ENCODE data around the gene NUDT16L1.
"Not testable (repeated sequence)": the region's sequence is repeated elsewhere in the genome, so short reads cannot be mapped to it uniquely, and the experiment has no call there.

NUDT16L1 gene

DNA sequence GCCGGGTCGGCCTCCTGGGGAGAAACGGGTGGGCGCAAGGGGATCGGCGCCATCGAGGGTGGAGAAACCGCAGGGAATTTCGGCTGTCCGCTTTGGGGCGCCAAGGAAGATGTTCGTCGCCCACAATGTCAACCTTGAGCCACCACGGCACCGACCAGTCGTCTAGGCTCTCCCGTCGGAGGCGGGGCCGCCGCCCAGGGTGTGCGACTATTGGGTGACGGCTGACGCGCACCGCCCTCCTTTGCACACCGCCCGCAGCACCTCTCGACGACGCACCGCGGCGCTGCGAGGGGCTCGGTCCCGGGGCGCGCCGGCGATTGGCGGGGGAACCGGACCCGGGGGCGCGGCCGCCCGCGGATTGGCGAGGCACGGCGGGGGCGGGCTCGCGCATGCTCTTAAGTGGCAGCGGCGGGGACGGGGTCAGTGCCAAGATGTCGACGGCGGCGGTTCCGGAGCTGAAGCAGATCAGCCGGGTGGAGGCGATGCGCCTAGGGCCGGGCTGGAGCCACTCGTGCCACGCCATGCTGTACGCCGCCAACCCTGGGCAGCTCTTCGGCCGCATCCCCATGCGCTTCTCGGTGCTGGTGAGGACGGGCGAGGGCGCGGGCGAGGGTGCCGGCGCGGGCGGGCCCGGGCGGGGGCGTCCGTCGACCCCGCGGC lies at the start of gene NUDT16L1:
NUDT16L1 (plus strand) TSS at position 267 of the 660 bp plus-strand sequence; CDS start at position 432, 165 bp downstream.
- DNase-seq (ENCODE audit: low read depth), result peak; percentile 66

DNA sequence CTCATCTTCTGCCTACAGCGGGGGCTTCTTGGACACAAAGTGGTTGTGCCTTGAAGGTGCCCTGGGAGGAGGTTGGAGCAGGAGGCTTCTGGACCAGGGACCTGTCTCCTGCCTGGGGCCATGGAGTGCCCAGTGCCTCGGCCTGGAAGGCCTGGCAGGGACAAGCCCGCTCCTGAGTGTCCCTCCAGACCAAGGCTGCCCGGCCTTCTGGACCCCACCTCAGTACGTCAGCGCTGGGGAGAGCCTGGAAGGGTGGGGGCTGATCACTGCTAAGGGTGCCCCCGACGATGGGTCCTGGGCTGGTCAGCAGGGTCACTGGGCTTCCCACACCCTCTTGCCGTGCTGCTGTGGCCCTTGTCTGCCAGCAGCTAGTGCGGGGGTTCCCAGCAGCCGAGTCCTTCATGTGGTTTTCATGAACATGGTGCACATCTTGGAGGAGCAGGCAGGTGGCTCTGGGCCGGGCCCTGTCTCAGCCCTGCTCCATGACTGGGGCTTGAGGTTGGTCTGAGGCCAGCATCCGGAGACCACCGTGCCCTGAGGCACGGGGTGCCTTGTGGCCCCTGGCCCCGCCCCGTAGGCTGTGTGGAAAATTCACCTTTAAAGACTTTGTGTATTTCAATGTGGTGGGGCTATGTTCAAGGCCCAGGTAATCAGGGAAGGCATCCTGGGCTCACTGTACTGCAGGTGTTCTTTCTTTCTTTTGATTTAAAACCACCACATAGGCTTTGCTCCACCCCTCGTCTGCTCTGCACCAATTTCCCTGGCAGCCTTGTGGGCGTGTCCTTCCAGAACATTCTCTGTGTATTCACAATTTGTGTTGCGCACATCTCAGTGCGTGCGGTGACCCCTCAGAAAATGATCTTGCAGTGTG lies 46.4 kb upstream of the NUDT16L1 start:
- DNase-seq (ENCODE audit: low read depth), result no peak

DNA sequence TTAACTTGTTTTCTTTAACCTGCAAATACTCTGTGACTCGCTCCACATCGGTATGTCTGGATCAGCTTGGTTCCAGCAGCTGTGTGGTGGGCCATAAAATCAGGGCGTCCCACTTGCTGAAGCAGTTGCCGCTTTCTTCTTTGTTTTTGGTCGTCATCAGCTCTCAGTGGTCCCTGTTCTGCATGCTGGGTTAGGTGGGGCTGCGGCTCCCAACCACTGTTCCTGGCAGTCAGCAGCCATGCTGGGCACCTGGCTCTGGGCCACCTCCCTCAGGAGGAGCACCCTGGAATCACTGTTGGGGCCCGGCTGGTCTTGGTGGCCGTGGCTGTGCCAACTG lies 45.8 kb upstream of the NUDT16L1 start:
- no peak for DNase-seq (ENCODE audit: low read depth)

DNA sequence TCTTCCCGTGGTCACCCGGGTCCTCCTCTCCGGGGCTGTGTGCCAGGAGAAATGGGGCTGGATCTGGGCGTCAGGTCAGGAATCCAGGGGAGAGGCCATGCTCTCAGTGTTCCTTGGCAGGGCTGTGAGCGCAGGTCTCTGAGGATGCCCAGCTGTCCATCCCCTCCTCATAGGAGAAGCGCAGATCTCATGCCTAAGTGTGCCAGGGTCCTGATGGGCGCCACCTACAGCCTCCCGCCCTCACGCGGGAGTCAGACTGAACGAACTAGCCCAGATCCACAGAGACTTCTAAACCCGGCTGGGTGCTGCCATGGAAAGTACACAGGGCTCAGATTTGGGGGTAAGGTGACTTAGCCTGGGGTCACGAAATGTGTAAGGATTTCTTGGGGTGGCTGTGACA lies 44.4 kb upstream of the NUDT16L1 start:
- no peak for DNase-seq (ENCODE audit: low read depth)

DNA sequence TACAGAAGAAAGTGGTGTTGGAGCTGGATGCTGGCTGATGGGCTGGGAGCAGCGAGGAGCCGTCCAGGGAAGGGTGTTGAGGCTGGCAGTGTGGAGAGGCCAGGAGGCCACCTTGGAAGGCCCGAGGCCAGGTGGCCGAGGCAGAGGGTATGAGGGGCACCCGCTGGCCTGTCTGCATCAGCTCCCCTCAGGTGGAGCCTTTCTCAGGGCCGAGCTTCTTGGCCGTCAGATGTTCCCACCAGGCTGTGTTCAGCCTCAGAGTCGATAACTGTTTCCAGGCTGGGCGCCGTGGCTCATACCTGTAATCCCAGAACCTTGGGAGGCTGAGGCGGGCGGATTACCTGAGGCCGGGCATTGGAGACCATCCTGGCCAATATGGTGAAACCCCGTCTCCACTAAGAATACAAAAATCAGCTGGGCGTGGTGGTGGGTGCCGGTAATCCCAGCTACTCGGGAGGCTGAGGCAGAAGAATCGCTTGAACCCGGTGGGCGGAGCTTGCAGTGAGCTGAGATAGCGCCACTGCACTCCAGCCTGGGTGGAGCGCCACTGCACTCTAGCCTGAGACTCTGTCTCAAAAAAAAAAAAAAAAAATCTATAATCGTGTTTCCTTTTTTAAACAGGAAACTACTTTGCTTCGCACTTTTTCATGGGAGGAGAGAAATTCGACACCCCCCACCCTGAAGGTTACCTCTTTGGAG lies 43.5 kb upstream of the NUDT16L1 start:
- no peak for DNase-seq (ENCODE audit: low read depth)

DNA sequence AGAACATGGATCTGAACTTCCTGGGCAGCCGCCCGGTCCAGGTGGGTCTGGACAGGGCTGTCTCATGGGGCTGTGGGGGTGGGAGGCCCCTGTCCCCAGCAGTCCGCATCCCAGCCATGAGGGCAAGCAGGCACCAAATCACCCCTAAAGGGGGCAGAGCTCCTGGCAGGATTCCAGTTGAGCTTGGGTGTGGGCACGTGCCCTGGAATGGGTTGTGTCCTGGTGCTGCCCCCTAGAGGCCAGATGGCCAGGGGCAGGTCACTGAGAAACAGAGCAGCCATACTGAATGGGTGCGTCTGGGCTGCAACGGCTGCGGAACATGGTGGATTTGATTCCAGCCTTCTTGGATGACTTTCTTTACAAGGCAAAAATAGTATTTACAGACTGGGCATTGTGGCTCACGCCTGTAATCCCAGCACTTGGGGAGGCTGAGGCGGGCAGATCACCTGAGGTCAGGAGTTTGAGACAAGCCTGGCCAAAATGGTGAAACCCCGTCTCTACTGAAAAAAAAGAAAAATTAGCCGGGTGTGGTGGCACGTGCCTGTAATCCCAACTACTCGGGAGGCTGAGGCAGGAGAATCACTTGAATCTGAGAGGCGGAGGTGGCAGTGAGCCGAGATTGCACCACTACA lies 42.8 kb upstream of the NUDT16L1 start:
- DNase-seq (ENCODE audit: low read depth), result not testable (repeated sequence)

DNA sequence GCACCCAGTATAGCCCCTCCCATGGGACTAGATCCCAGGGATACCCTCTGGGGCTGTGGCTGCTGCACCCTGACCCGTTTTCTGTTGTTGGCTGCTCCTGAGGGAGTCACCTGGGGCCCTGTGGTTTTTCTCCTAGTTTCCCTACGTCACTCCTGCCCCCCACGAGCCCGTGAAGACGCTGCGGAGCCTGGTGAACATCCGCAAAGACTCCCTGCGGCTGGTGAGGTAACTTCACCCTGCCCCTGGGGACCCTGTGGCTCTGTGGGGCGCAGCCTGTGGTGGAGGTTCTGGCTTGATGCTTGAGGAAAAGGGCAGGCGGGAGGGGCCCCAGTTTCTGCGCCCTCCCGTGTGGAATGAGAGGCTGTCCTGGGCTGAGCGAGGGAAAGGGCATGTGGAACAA lies 41.5 kb upstream of the NUDT16L1 start:
- no peak for DNase-seq (ENCODE audit: low read depth)

DNA sequence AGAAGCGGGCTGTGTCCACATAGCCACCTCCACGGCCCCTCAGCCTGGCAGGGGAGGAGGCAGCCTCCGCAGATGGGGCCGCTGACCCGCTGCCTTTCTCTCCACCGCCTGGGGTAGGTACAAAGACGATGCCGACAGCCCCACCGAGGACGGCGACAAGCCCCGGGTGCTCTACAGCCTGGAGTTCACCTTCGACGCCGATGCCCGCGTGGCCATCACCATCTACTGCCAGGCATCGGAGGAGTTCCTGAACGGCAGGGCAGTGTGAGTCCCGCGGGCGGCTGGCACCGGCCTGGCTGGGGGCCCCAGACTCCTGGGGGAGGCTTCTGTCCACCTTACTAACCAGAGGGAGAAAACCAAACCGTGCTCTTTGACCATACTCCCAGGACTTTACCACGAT lies 40.8 kb upstream of the NUDT16L1 start:
- DNase-seq (ENCODE audit: low read depth), result no peak

DNA sequence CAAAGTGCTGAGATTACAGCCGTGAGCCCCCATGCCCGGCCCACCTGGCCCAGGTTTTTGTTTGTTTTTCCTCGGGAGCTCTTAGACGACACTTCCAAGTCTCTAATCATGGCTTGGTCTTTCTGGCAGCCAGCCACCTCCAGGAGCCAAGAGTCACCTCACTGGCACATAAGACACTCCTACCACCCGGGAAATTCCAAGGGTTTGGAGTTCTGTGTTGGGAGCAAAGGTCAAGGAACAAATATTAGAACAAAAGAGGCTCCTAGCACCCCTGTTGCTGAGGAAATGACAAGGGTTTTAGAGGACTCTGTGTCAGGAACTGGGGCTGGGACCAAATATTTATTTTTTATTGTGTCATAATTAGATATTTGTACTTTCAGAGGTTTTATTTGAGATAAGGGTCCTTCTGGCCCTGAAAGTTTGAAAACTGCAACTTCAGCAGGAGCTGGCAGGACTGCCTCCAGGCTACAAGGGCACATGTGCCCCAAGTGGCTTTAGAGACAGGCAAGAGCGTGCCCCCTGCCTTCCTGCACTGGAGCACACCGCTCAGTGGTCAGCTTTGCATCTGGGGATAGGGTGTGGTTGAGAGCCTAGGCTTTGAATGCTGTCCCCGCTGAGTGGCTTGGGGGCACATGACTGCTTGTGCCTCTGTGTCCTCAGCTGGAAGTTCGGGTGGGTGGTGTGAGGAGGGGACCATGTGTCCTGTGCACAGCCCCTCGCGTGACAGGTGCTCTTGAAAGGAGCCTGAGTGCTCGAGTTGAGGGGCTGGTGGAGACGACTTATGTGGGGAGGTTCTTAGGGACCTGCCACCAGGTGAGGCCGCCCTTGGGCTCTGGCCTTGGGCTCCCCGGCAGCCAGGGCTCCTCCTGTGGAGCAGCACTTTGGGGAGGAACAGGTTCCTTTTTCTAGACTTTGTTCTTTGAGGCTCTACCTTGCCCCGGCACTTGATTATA lies 39.1 kb upstream of the NUDT16L1 start:
- no peak for DNase-seq (ENCODE audit: low read depth)

DNA sequence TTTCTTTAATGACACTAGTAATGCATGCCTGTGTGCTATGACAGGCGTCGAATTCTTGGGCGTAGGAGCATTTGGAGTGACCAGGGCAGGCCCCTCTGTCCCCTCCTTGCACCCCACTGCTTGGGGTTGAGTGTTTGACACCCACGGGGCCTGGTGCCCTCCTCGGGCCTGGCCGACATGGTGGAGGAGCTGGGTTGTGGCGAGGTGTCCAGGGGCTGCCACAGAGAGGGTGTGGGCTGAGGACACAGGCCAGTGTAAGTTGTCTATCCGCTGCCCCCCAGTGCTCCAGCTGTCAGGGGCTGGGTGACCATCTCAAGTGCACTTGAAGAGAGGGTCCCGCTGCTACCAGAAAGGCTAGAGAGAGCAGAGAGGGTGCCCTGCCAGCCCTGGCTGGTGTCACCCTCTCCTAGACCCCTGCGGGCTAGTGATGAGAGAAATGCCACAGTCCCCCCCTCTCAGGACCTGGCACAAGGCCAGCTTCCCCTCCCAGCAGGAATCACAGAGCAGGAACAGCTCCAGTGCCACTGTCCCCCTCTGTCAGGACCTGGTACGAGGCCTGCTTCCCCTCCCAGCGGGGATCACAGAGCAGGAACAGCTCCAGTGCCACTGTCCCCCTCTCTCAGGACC lies 38.3 kb upstream of the NUDT16L1 start:
- DNase-seq (ENCODE audit: low read depth), result no peak

DNA sequence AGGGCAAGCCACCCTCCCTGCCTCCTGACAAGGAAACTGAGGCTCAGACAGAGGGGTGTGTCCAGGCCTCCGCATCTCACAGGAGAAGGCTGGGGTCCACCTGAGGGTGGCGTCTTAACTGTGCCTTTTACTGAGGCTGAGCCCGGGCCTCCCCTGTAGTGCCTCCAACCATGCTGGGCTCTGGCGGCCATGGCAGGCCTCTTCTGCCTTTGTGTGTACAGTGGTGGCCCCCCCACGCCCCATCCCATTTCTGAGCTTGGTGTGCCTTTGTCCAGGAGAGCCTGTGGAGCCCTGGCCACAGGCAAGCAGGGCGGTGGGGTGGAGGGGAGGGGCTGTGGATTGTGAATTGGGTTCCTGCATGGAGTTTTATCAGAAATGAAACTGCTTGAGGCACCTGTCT lies 37.6 kb upstream of the NUDT16L1 start:
- no peak for DNase-seq (ENCODE audit: low read depth)

DNA sequence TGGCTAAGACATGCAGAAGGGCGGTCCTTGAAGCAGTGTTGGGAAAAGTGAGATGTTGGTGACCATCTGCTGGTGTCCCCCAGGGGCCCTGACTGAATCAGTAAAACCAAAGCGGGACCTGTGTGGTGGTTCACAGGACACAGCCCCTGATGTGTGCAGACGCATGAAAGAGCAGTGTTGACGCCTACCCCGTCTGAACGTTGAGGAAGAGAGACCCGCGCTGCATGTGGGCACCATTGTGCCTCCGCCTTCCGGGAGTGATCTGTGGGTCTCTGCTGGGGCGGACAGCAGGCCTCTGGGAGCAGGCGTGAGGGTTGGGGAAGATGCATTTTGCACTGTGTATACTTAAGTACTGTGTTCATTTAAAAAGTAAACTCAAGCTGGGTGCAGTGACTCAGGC lies 37.1 kb upstream of the NUDT16L1 start:
- DNase-seq (ENCODE audit: low read depth), result no peak

DNA sequence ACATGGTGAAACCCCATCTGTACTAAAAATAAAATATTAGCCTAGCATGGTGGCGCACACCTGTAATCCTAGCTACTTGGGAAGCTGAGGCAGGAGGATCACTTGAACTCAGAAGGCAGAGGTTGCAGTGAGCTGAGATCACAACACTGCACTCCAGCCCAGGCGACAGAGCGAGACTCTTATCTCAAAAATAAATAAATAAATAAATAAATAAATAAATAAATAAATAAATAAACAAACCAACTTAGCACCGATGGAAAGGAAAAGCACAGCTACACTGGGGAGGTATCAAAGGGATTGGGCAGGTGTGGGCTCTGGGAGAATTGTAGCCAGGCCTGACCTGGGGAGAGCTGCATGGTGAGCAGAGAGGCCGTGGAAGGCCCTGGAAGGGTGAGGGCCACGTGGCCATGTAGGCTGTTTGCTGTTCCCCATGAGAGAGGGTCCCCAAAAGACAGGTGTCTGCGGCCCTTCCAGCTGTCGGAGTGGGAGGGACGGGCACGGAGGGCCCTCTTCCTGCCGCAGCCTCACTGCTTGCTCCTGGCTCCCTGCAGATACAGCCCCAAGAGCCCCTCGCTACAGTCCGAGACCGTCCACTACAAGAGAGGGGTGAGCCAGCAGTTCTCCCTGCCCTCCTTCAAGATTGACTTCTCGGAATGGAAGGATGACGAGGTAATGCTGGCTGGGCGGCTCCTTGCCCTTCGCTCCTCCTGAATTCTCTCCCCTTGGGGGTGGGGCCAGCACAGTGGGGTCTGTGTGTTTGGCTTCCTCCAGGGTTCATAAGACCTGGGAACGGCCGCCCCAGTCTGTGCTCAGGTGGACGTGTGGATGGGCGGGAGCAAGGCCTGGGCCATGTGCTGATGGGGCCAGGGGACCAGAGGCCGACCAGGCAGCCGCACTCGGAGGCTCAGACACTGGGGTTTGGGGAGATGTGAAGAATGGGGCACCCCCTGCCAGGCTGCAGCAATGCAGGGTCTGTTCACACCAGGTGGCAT lies 36.4 kb upstream of the NUDT16L1 start:
- DNase-seq (ENCODE audit: low read depth), result no peak

DNA sequence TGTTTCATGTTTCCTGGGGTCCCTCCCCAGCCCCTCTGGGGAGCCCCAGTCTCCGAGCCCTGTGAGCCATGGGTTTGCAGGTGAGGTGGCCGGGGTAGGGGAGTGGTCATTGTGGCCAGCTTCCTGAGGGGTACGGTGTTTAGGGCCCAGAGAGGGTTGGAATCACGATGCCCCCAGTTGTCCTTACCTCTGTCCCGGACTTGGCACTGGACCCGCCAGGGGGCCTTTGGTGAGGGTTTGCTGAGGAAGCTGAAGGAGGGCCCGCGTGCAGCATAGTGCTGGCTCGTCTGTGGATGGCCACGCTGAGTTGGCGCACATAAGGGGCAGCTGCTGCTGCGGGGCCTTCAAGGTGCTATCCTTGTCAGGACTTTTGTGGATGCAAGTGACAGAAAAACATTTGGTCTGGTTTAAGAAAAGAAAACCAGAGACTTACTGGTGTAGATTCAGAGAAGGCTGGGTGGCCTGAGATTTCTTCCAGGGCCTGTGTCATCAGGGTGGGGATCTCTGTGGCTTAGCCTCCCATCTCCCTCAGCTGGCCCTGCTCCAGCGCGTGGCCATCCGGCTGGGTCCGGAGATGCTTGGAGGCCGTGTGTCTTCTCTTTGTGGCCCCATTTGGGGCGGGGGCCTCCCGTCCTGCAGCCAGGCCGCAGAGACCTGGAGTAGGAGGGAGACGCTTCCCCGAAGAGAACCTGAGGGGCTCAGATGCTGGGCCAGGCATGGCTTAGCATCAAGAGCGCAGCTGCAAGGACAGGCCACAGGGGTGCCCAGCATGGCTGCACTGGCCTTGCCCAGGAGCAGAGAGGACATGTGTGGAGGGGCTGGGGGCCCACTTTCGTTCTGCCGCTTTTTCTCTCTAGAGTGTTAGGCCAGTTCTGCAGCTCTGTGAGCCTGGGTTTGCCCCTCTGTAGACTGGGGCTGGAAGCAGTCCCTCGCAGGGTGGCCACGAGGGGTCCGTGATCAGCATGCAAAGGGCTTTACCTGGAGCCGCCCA lies 33.7 kb upstream of the NUDT16L1 start:
- DNase-seq (ENCODE audit: low read depth), result no peak

DNA sequence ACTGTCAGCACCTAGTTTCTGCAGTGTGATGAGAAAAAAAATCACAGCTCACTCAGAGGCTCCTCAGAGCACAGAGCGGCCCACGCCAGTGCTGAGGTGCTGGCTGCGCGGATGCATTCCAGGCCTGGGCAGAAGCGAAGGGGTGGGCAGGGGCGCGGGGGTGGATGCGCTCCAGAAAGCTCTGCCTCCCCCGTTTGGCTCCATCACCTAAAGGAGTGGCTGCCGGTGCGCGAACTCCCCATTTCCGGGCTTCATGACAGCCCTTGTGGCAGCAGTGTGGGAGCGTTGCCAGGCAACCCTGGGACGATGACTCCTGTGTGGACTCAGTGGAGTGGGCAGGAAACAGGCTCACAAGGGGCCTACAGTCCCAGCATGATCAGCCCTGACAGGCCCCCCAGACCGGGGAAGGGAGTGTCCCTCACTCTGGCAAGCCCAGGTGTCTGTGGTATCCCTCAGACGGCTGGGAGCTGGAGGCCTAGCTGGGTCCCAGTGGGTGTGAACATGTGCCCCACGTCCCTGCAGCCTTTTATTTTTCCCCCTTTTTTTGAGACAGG lies 32.8 kb upstream of the NUDT16L1 start:
- no peak for DNase-seq (ENCODE audit: low read depth)

DNA sequence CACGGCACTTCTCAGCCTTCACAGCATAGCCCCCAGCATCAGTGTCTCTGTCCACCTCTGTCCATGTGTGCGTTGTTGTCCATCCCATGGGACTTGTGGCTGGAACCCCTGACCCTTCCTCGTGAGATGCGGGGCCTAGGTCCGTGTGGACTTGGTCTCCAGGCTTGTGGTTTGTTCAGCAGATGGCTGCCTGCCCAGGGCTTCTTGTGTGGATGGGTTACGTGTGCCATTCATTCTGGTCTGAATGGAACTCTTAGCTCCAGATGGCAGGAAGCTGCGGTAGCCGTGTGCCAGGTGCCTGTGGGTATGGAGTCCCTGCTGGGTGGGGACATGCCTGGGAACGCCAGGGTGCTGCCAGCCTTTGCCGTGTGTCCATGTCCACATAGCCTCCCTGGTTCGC lies 31.7 kb upstream of the NUDT16L1 start:
- DNase-seq (ENCODE audit: low read depth), result no peak

DNA sequence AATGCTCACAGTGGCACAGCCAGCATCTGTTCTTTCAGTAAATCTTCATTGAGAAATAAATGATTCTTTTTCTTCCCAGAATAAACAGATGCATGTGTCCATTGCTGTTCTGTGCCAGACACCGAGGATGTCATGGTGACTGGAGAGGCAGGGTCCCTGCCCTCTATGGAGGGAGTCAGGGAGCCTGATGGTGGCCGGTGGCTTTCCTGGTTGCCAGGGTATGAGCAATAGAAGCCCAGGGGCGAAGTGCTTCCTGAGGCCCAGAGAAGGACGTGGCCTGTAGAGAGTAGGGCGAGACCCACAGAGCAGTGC lies 29.9 kb upstream of the NUDT16L1 start:
- DNase-seq (ENCODE audit: low read depth), result no peak

DNA sequence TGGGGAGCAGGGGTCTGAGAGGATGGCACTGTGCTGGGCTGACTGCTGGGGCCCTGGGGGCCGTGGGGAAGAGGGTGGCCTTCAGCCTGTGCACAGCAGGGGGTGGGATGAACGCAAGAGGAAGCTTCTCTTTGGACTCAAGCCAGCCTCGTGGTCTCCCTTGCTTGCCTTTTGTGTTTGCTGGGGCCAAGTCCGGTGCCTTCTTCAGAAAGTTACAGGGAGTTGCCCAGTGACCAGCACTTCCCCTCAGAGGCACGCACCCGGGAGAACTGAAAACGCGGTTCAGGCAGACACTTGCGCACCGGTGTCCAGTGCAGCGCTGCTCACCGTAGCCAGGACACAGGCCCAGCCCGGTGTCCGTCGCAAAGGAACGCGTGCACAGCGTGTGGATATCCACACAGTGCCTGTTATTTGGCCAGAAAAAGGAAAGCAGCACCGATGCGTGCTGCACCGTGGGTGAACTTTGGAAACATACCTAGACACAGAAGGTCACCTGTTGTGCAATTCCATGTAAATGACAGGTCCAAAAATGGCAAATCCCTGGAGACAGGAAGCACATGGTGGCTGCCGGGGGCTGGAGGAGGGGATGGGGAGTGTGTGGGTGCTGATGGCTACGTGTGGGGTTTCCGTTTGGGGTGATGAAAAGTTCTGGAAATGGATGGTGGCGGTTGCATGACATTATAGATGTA lies 29.4 kb upstream of the NUDT16L1 start:
- no peak for DNase-seq (ENCODE audit: low read depth)
